Dermis microvascular lymphatic vessel endothelial cell (primary cell): ENCODE results near the gene PDCD1. TPM values are rescaled to one million over a fixed set of nuclear protein-coding genes. Genes with fewer than 3 reads are reported as not detected.

Experiments
- DNase-seq, 2 donors: peaks; one replicate each; pipeline versions ENCODE4 v3.0.0 to v3.0.0-alpha.2; 2010; ENCODE audit warnings: low read depth in 2 of 2
- total RNA-seq: library from RNA; depleted of rRNA; stranded (reverse); fragments of >200 nt; gene quantifications from 2 replicates; pipeline ENCODE4 v1.2.1, GENCODE V29; 2014

The PDCD1 gene
- total RNA-seq, 1 donor from 2014 or later: not detected

DNA sequence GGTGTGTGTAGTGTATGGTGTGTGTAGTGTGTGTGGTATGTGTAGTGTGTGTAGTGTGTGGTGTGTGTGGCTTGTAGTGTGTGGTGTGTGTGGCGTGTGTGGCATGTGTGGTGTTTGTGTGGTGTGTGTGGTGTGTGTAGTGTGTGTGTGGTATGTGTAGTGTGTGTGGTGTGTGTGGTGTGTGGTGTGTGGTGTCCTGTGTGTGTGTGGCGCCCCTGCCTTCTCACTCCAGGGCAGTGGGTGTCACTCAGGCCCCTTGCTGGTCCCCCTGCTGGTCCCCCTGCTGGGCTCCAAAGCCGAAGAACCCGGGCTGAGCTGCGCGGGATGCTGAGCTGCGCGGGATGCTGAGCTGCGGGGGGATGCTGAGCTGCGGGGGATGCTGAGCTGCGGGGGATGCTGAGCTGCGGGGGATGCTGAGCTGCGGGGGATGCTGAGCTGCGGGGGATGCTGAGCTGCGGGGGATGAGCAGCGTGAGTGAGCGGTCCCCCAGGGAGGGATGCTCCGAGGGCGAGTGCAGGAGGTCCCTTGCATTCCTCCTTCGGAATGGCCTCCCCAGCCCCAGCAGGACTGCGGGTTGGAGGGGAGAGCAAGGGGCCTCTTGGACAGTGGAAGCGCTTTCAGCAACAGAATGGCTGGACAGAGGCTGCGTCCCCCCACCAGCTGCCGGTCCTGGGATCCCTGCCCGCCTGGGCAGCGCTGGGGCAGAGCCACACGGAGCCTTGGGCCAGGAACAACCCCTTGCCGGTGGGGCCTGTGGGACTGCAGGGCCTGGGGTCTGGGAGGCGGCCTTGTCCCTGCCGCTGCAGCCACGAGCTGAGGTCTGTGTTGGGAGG, 7.5 kb upstream of the PDCD1 start:
- peak in 1 of 2 donors; percentile 21 for DNase-seq

DNA sequence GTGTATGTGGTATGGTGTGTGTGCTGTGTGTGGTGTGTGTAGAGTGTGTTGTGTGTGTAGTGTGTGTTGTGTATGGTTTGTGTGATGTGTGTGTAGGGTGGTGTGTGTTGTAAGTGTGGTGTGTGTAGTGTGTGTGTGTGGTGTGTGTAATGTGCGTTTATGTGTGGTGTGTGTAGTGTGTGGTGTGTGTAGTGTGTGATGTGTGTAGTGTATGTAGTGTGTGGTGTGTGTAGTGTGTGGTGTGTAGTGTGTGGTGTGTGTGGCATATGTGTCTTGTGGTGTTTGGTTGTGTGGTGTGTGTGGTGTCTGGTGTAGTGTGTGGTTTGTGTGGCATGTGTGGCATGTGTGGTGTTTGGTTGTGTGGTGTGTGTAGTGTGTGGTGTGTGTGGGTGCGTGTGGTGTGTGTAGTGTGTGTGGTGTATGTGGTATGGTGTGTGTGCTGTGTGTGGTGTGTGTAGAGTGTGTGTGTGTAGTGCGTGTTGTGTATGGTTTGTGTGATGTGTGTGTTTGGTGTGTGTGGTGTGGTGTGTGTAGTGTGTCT, 6.8 kb upstream of the PDCD1 start:
- DNase-seq: no peak

DNA sequence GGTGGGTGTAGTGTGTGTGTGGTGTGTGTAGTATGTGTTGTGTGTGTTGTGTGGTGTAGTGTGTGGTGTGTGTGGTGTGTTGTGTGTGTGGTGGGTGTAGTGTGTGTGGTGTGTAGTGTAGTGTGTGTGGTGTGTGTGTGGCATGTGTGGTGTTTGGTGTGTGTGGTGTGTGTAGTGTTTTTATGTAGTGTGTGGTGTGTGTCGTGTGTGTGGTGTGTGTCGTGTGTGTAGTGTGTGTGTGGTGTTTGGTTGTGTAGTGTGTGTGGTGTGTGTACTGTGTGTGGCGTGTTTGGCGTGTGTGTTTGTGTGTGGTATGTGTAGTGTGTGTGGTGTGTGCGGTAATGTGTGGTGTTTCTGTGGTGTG, 6.1 kb upstream of the PDCD1 start:
- no peak for DNase-seq

DNA sequence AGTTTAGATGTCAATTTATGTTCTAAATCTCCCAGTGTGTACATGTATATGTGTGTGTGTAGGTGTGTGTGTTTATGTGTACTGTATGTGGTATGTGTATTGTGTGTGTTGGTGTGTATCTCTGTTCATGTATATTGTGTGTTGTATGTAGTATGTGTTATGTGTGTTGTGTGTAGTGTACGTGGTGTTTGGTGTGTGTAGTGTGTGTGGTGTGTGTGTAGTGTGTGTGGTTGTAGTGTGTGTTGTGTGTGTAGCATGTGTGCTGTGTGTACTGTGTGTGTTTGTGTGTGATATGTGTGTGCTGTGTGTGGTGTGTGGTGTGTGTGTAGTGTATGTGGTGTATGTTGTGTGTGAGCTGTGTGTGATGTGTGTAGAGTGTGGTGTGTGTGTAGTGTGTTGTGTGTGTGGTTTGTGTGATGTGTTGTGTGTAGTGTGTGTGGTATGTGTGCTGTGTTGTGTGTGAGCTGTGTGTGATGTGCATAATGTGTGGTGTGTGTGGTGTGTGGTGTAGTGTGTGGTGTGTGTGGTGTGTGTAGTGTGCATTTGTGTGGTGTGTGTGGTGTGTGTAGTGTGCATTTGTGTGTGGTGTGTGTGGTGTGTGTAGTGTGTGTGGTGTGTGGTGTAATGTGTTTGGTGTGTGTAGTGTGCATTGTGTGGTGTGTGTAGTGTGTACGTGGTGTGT, 5.6 kb upstream of the PDCD1 start:
- DNase-seq: no peak

DNA sequence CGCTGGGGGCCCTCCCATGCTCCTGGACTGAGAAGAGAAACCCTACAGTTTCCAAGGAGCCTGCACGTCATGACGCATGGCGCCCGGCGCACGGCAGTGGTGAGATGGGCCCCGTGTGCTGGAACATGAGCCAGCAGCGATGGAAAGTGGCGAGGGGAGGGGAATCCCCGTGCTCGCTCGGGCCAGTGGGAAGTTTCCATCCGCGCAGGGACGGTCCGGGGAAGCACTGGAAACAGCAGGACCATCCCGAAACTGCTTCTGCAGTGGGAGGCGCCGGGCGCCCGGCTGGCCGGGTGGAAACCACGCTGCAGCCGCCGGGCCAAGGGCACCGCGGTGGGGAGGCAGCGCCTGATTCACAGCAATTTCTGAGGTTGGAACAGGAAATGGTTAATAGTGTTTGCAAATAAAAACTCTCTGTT, 4.9 kb upstream of the PDCD1 start:
- DNase-seq: peak; percentile 76 to 88

DNA sequence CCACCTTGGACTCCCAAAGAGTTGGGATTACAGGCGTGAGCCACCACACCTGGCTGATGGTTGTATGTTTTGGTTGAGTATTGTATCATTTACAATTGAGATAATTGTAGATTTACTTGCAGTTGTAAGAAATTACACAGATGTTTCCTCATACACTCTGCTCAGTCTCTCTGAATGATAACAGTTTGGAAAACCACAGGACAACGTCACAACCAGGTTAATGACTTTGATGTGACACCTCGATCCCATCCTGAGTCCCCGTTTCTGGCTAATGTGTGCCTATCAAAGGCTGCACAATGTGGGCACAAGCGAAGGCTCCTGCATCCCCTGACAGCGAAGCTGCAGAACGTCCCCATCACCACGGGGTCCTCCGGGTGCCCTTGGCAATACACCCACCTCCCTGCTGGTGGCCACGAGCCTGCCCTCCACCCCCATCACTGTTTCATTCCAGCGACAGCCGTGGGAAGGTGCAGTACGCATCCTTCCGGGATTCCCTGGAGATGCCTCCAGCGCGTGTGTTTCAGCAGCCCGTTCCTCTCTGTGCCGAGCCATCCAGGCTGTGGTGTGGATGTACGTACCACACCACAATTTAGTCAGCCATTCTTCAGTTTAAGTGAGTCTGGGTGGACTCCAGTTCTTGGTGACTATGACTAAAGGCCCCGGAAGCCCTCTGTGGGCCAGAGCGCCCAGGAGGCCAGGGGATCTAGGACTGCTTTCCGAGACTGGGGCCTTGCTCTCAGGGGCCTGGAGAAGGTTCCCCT, 4.3 kb upstream of the PDCD1 start:
- no peak for DNase-seq

DNA sequence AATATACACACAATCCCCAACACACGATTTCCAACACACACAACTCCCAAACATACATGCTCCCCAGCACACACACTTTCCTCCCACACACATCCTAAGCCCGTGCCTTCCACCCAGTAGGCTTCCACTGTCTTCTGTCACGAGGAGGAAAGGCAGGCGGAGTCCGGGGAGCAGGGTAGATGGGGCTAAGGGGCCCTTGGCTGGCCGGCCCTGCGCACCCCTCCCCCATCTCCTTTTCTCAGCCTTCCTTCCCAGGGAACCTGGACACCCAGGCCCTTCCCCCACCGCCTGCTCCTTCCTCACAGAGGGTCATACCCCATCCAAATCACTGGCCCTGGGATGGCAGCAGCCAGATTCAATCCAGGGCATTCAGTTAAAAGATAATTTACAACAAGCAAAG, 3.4 kb upstream of the PDCD1 start:
- no peak for DNase-seq

DNA sequence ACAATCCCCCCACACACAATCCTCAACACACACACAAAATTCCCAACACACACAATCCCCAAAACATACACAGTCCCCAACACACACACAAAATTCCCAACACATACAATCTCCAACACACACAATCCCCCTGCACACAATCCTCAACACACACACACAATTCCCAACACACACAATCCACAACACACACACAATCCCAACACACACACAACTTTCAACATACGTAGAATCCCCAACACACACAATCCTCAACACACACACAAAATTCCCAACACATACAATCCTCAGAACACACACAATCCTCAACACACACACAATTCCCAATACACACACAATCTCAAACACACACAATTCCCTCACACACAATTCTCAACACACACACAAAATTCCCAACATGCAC, 2.6 kb upstream of the PDCD1 start:
- no peak for DNase-seq

DNA sequence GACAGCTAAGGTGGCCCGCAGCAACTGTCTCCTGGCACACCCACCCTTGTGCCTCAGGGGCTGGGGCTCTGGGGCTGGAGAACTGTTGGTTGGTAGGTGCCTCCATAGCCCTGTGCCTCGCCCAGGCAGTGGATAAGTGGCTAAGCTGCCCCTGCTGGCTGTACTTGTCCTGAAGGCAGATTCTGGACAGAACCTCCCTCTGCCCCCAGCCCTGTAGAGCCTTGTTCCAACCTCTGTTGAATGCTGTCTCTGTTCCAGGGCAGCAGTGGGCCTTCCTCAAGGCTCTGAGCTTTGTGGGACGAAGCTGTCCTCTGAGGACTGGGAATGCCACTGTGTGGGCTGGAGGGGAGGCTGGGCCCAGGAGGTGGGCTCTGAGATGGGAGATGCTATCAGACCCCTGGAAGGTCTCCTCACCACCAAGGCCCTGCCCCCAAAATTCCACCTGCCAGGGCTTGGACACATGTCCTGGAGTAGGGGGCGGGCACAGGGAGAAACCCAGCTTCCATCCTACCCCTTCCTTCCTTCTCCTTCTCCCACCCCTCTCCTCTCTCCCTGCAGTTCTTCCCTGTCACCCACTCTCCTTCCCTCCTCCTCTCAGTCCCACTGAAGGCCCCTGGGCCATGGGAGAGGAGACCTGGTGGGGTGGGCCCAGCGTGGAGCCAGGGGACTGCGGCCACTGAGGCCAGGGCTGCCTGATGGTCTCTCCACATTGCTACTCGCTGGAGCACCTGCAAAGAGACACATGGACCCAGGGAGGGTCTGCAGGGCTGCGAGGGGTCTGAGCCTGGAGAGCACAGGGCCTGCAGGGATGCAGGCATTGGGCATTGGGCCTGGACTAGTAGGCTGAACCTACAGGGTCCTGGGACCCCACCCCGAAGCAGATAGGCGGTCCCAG, 1.7 kb upstream of the PDCD1 start:
- no peak for DNase-seq

DNA sequence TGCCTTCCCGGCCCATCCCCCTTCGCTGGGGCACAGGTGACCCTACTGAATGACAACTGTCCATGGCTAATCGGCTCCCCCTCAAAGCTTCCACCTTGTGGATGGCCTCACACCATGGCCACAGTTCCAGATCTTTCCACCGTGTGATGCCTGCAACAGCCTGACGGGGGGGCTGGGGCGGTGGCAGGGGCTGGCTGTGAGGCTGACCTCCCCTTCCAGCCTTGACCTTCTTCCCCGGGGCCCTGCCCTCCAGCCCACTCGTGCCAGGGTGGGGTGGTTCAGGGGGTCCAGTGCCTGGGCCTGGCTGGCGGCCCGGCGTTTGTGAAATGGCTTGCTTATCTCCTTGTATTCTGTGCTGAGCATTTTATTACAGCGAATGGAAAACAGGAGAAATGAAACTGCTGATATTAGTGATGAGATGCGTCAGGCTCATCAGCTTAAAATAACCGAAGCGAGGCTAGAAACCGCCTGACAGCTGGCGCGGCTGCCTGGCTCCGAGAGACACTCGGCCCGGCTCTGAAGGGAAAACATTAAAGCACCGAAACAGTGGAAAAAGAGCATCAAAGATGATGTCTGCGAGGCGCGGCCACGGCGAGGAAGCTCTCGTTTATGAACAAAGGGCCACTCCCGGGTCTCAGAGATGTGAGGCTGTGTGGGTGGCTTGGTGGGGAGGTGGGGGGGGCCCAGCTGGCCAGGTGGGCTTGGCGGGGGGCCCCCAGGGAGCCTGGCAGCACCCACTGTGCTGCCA, 916 bp upstream of the PDCD1 start:
- peak; percentile 13 to 53 for DNase-seq

DNA sequence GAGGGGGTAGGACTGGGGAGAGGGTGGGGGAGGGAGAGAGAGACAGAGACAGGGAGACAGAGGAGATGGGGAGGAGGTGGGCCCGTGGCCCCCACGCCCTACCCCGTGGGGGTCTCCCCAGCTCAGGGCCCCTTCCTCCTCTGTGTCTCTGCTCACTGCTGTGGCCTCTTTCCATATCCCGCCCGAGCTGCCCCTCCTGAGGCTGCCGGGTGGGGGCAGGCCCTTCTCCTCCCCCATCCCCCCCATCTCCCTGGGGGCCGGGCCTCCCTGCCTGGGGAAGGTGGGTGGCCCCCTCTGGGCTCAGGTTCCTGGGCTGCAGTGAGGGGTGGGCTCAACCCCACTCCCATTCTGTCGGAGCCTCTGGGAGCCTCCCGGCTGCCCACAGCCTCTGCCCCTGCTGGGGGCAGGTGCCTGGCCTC, 332 bp upstream of the PDCD1 start:
- no peak for DNase-seq

DNA sequence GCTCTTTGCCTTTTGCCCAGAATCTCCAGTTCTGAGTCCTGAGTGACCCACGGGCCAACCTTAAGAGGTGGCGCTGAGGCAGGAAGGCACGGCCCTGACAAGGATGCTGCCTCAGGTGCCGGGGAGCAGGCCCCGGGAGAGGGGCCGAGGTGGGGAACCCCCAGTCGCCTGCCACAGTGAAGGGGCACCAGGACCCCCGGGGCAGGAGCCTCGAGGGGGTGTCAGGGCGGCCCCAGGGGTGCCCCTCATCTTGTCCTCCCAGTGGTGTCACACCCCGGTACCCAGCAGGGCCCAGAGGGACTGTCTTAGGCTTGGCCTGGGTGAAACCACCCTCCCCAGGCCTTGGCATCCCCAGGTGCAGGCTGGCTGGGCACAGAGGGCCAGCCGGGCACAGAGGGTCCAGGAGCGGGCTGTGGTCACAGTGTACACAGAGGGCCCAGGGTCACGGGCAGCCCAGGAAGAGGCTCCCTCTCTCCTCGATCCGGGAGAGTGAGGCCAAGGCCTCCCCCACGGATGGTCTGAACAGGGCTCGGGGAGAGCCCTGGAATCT, 1.0 kb downstream of the PDCD1 start:
- DNase-seq: no peak

DNA sequence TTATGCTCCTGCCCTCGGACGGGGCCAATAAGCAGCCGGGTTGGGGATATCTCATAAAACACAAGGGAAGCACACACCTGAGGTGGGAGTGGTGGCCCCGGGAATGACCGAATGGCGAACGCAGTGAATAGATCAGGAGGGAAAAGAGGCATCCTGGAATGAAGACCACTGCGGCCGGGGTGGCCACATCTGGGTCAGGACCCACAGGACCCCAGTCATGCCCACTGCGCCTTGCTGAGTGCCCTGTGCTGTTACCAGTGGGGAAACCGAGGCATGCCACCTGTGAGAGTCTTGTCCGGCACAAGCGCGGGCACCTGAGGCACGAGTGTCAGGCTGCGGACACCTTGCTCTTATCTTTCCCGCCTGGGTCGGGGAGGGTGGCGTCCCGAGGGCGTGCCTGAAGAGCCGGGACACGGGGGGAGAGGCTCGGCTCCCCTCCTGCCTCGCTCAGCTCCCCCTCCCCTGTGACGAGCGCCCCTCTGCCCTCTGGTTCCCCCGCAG, 1.6 kb downstream of the PDCD1 start:
- DNase-seq: no peak

DNA sequence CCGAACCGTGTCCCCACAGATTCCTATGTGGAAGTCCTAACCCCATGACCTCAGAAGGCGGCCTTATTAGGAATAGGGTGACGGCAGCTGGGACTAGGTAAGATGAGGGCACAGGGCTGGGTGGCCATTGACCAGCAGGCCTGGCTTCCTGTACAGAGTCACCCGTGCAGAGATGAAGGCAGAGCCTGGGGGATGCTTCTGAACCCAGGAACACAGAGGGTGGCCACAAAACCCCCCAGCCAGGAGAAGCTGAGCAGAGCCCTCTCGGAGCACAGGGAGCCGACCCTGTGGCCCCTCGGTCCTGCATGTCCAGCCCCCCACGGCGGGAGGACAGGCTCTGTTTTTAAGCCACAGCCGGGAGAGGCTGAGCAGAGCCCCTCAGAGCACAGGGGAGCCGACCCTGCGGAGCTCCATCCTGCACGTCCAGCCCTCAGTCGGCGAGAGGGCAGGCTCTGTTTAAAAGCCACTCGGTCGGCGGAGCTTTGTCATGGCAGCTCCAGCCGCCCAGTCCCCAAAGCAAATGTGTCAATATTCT, 2.7 kb downstream of the PDCD1 start:
- no peak for DNase-seq

DNA sequence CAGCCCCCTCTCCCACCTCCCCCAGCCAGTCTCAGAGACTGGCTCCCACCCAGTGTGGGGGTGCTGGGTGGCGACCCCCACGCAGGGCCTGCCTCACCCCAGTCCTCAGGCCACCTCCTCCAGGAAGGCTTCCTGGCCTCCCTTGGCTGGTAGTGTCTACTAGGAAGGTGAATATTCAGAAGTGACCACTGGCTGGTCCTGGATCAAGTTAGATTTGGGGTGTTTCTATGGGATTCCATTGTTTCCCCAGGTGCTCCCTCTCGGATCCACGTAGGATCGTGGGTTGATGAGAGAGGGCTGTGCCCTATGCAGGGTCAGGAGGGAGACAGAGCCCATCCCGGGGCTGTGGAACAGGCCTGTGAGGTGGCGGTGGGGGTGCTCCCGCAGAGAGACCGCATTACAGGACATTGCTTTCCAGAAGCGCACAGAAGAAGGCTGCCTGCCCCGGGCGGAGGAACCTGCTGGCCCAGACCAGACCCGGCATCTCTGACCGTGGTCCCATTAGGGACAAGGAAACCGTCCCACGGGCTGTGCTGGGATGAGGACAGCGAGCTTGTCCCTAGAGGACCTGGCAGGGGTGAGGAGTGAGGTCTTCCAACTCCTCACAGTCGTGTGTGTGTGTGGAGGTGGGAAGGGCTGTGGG, 3.3 kb downstream of the PDCD1 start:
- DNase-seq: no peak

DNA sequence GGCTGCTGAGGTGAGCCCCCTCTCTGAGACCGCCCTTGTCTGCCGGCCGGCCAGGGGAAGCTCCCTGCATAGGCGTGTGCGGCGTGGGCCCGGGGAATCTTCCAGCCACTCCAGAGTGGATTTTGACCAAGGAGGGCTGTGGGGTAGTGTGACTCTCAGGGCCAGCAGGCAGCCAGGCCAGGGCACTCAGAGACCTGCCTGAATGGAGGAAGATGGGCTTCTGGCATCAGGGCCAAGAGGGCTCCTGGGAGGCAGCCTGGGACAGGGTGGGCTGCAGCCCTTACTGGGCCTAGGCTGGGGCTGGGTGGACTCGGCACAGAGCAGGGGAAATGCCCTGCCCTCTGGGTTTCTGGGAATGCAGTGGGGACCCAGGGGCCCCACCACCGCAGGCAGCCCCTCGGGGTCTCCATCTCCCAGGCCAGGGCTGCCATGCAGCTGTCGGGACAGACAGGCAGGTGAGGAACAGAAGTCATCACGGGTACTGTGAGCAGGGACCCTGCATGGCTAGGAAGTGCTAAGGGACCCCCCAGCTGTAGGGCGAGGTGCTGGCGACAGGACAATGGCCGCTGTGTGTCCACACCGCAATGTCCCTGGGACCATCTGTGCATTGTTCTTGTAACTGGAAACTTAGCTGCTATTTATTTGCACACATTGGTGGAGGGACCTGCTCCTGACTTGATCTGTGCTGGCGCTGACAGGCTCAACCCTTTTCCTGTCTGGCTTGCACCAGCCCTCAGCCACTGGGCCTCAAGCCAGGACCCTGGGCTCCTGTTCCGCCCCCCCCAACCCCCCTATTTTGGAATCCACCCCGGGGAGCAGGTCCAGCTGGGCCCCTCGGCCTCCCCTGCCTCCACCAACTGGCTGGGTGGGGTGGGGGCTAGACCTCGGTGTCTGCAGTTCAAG, 4.1 kb downstream of the PDCD1 start:
- peak; percentile 29 to 41 for DNase-seq

DNA sequence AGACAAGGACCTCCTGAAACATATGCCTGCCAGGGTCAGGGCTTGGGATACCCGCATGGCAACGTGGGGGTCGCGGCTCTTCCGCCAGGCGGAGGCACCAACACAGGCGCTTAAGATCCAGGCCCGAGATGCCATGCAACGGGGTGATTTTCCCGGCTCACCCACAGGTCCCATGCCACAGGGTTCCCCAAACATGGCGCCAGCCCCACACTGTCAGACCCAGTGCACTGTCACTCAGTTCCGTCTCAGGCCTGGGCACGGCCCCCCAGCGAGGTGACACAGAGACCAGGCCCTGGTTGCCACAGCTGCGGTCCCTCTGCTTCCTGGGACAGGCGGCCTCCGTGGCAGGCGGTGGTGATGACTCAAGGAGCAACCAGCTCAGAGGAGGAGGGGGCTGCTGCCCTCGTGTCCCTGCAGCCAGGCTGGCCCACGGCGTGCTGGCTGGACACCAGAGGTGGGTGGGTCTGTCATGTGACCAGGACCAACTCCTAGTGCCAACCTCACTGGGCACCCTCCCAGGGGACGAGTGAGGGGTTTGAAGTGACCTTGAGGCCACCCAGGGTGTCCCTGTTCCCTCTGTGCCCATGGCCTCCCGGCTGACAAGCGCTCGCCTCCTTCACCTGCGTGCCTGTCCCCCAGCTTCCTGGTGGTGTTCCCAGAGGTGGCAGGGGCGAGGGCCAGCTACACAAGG, 4.9 kb downstream of the PDCD1 start:
- DNase-seq: no peak
